Mucosa of gallbladder (tissue), 1 donor: Measurements from ENCODE around the gene TCTN1. TPM values are rescaled to one million over a fixed set of nuclear protein-coding genes. Genes with fewer than 3 reads are reported as not detected.
A peak's percentile ranks its signal among the peaks of the same experiment; 100 is the strongest.
"Not testable (repeated sequence)": the region's sequence is repeated elsewhere in the genome, so short reads cannot be mapped to it uniquely, and the experiment has no call there.

ENCODE experiments used
- DNase-seq: peaks from one replicate; pipeline ENCODE4 v3.0.0-alpha.2; 2020; ENCODE audit warnings: low spot score
- total RNA-seq: library from RNA; stranded (reverse); gene quantifications from one replicate; pipeline ENCODE4 v1.2.1, GENCODE V29; 2021
- donor health status: DM: no; HTN: no; CAD: no.

The TCTN1 gene
- total RNA-seq, 1 donor from 2014 or later = 61.5 TPM

GRCh38 chr12:110585231-110585799, 28.6 kb upstream of the TCTN1 start:
- DNase-seq = peak; percentile 33

- not testable (repeated sequence) for DNase-seq
Measured at GRCh38 chr12:110587102-110587501, 26.8 kb upstream of the TCTN1 start.

- DNase-seq = no peak
Measured at GRCh38 chr12:110590059-110590458, 23.9 kb upstream of the TCTN1 start.

- DNase-seq = no peak
Measured at GRCh38 chr12:110590806-110591326, 23.1 kb upstream of the TCTN1 start.

GRCh38 chr12:110591451-110592051, 22.4 kb upstream of the TCTN1 start:
- DNase-seq = no peak

- no peak for DNase-seq
Measured at GRCh38 chr12:110592078-110592477, 21.9 kb upstream of the TCTN1 start.

- not testable (repeated sequence) for DNase-seq
Measured at GRCh38 chr12:110592919-110593318, 21.0 kb upstream of the TCTN1 start.

GRCh38 chr12:110597885-110598284, 16.0 kb upstream of the TCTN1 start:
- DNase-seq = no peak

GRCh38 chr12:110599334-110599733, 14.6 kb upstream of the TCTN1 start:
- no peak for DNase-seq

GRCh38 chr12:110600254-110600653, 13.7 kb upstream of the TCTN1 start:
- DNase-seq = no peak

GRCh38 chr12:110602085-110602814, 11.7 kb upstream of the TCTN1 start:
- DNase-seq = peak; percentile 47

GRCh38 chr12:110606253-110606611, 7.7 kb upstream of the TCTN1 start:
- no peak for DNase-seq

GRCh38 chr12:110613071-110613770, 708 bp upstream of the TCTN1 start:
- DNase-seq = no peak

- DNase-seq = no peak
Measured at GRCh38 chr12:110615171-110615570, 1.2 kb downstream of the TCTN1 start.

- DNase-seq = no peak
Measured at GRCh38 chr12:110616471-110617115, 2.7 kb downstream of the TCTN1 start.

- DNase-seq = no peak
Measured at GRCh38 chr12:110619534-110619953, 5.6 kb downstream of the TCTN1 start.

GRCh38 chr12:110622582-110622981, 8.7 kb downstream of the TCTN1 start:
- DNase-seq = no peak

- no peak for DNase-seq
Measured at GRCh38 chr12:110627500-110628195, 13.7 kb downstream of the TCTN1 start.

GRCh38 chr12:110635055-110635454, 21.1 kb downstream of the TCTN1 start:
- DNase-seq = no peak

GRCh38 chr12:110636516-110636915, 22.6 kb downstream of the TCTN1 start:
- DNase-seq = no peak

- DNase-seq = no peak
Measured at GRCh38 chr12:110637869-110638441, 24.0 kb downstream of the TCTN1 start.
